SU-DHL-6 (cell line): ENCODE results near the gene ST6GALNAC2.
"Not testable (repeated sequence)": the region's sequence is repeated elsewhere in the genome, so short reads cannot be mapped to it uniquely, and the experiment has no call there.

Source experiments
- H2AFZ ChIP-seq: fragments of 200-600 bp; sonication (generic); 2 replicates; pipeline ENCODE4 v1.6.1; 2014; ENCODE audit warnings: low read depth, mild to moderate bottlenecking, moderate library complexity, mixed read lengths, antibody characterized with exemption, low read length; ENCODE audit not compliant: severe bottlenecking
- H3F3A ChIP-seq: fragments of 200-600 bp; shearing (Covaris generic); 2 replicates; pipeline ENCODE4 v1.6.0; 2016; ENCODE audit warnings: antibody characterized with exemption, mild to moderate bottlenecking; ENCODE audit not compliant: insufficient read depth
- H3K27ac ChIP-seq: fragments of 200-600 bp; sonication (generic); 2 replicates; pipeline ENCODE4 v1.5.1; 2016; ENCODE audit warnings: low read depth, mild to moderate bottlenecking, low read length, moderate library complexity, mixed read lengths
- H3K27me3 ChIP-seq: fragments of 200-600 bp; sonication (generic), shearing (Covaris generic); 2 replicates; pipeline ENCODE4 v1.6.0; 2014; ENCODE audit warnings: mild to moderate bottlenecking, low read length
- H3K36me3 ChIP-seq: fragments of 200-600 bp; sonication (generic); 2 replicates; pipeline ENCODE4 v1.6.1; 2014; ENCODE audit warnings: mild to moderate bottlenecking, low read length, mixed read lengths
- H3K4me2 ChIP-seq: fragments of 300-600, 200-600 bp; shearing (Covaris generic), sonication (generic); 2 replicates; pipeline ENCODE4 v1.6.0; 2014; ENCODE audit warnings: low read length, low read depth, mild to moderate bottlenecking; ENCODE audit not compliant: poor library complexity, severe bottlenecking
- H3K4me3 ChIP-seq: fragments of 200-600 bp; sonication (generic); 2 replicates; pipeline ENCODE4 v1.5.1; 2014; ENCODE audit warnings: antibody characterized with exemption, low read length, mild to moderate bottlenecking, mixed read lengths; ENCODE audit not compliant: insufficient read depth, poor library complexity, severe bottlenecking
- H3K79me2 ChIP-seq: fragments of 200-600 bp; sonication (generic); 2 replicates; pipeline ENCODE4 v1.6.1; 2014; ENCODE audit warnings: mild to moderate bottlenecking, low read length, moderate library complexity; ENCODE audit not compliant: insufficient read depth
- H3K9ac ChIP-seq: fragments of 200-600 bp; sonication (generic); 2 replicates; pipeline ENCODE4 v1.7.0; 2014; ENCODE audit warnings: mild to moderate bottlenecking, low read length
- H3K9me2 ChIP-seq: fragments of 200-600 bp; sonication (generic); replicated peaks from 2 replicates; pipeline ENCODE4 v1.6.1; 2014; ENCODE audit warnings: low read length; ENCODE audit not compliant: insufficient read depth
- H3K9me3 ChIP-seq: fragments of 200-600 bp; sonication (generic); 2 replicates; pipeline ENCODE4 v1.6.1; 2014; ENCODE audit warnings: low read length, mixed read lengths; ENCODE audit not compliant: insufficient read depth
- H4K20me1 ChIP-seq: fragments of 200-600 bp; sonication (generic); 2 replicates; pipeline ENCODE4 v1.6.1; 2014; ENCODE audit warnings: low read depth, mild to moderate bottlenecking, antibody characterized with exemption, low read length, moderate library complexity, mixed read lengths
- CTCF ChIP-seq: fragments of 200-600 bp; sonication (generic); IDR thresholded peaks from one replicate; pipeline ENCODE4 v1.5.1; 2017; ENCODE audit warnings: antibody characterized with exemption, mild to moderate bottlenecking, low read length, moderate library complexity; ENCODE audit not compliant: insufficient read depth, poor library complexity, severe bottlenecking
- EZH2phosphoT487 ChIP-seq: fragments of 200-600 bp; sonication (generic), shearing (Covaris generic); conservative IDR thresholded peaks from 2 replicates; pipeline ENCODE4 v1.6.1; 2018; ENCODE audit warnings: mild to moderate bottlenecking, antibody characterized with exemption, low read length, moderate library complexity, mixed read lengths

ST6GALNAC2 gene

GRCh38 chr17:76617838-76618237 is 32.2 kb upstream of the ST6GALNAC2 start:
- Histone ChIP-seq H2AFZ (no peak overlapping the region), H3K27ac (no peak overlapping the region), H3K36me3 (no peaks in the 10 kb centered on the region), H3K27me3 (no peaks in the 10 kb centered on the region), H3K9ac (no peak overlapping the region), H3K9me3 (no peaks in the 10 kb centered on the region), H3K4me3 (no peak overlapping the region), H3K4me2 (no peak overlapping the region), H3F3A (no peaks in the 10 kb centered on the region), H4K20me1 (no peaks in the 10 kb centered on the region), H3K79me2 (no peaks in the 10 kb centered on the region), H3K9me2 (no peaks in the 10 kb centered on the region)
- TF ChIP-seq EZH2phosphoT487 = no peak
- TF ChIP-seq CTCF = no peak

DNA sequence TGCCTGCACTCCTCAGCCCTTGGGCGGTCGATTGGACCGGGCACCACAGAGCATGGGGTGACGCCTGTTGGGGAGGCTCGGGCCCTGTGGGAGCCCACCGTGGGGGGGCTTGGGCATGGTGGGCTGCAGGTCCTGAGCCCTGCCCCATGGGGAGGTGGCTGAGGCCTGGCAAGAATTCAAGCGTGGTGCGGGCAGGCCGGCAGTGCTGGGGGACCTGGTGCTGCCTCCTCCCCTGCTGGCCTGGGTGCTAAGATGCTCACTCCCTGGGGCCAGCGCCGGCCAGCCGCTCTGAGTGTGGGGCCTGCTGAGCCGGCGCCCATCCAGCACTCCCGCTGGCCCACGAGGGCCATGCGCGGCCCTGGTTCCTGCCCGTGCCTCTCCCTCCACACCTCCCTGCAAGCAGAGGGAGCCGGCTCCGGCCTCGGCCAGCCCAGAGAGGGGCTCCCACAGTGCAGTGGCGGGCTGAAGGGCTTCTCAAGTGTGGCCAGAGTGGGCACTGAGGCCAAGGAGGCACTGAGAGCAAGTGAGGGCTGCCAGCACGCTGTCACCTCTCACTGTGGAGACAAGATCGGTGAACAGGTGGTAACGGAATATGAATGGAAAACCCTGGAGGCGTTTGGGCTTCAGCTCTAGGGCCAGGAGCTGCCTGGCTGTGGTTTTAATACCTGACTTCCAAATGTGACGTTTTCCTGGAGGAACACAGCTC is 29.4 kb upstream of the ST6GALNAC2 start:
- no peaks in the 10 kb centered on the region for H3K79me2 ChIP-seq
- no peaks in the 10 kb centered on the region for H3K9me3 ChIP-seq
- no peaks in the 10 kb centered on the region for H3F3A ChIP-seq
- TF ChIP-seq CTCF (no peak), EZH2phosphoT487 (no peak)
- no peak overlapping the region for H3K27ac ChIP-seq
- H4K20me1 ChIP-seq = no peaks in the 10 kb centered on the region
- no peaks in the 10 kb centered on the region for H3K9me2 ChIP-seq
- H2AFZ ChIP-seq = no peak overlapping the region
- H3K9ac ChIP-seq = no peak overlapping the region
- H3K4me3 ChIP-seq = no peak overlapping the region
- no peak overlapping the region for H3K4me2 ChIP-seq
- H3K36me3 ChIP-seq = no peaks in the 10 kb centered on the region
- no peaks in the 10 kb centered on the region for H3K27me3 ChIP-seq

- not testable (repeated sequence) for H2AFZ ChIP-seq, H3K36me3 ChIP-seq, H3K27ac ChIP-seq, H3K27me3 ChIP-seq, H4K20me1 ChIP-seq, H3F3A ChIP-seq, H3K4me2 ChIP-seq, H3K9ac ChIP-seq, H3K9me2 ChIP-seq, H3K9me3 ChIP-seq, H3K4me3 ChIP-seq, H3K79me2 ChIP-seq
Measured at GRCh38 chr17:76614064-76614759, 28.6 kb upstream of the ST6GALNAC2 start.
